HG03066 (cell line): ENCODE measurements around the gene TOR1B.
"Not testable (repeated sequence)": the region's sequence is repeated elsewhere in the genome, so short reads cannot be mapped to it uniquely, and the experiment has no call there.

Experiments used
- ATAC-seq: cut with Tn5 transposase; IDR thresholded peaks from one replicate; pipeline ENCODE4 v1.9.1; 2021; ENCODE audit warnings: low read depth; ENCODE audit not compliant: unreplicated experiment

TOR1B gene

DNA sequence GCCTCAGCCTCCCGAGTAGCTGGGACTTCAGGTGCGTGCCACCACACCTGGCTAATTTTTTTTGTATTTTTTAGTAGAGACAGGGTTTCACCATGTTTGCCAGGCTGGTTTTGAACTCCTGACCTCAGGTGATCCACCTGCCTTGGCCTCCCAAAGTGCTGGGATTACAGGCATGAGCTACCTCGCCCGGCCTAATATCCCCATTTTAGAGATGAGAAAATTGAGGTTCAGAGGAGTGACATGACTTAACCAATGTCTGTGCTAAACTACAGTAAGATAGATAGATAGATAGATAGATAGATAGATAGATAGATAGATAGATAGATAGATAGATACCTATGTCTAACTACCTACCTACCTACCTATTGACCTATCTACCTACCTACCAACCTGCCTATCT lies 26.9 kb upstream of the TOR1B start:
- not testable (repeated sequence) for ATAC-seq

DNA sequence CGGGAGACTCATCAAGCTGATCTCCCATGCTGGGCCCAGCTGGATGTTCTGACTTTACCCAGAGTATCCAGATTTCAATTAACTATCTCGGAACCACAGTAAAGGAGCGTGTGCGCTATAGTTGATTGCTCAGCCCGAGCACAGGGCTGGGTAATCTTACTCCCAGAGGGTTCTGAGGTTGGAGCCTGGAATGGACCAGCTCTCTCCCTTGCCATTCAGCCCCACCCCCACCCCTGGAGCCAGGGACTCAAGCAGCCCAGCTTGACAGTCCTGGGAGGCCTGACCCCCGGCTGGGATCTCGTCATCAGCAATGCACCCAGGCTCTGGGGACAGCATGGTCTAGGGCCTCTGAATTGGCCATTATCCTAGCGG lies 26.4 kb upstream of the TOR1B start:
- ATAC-seq, result no peak

DNA sequence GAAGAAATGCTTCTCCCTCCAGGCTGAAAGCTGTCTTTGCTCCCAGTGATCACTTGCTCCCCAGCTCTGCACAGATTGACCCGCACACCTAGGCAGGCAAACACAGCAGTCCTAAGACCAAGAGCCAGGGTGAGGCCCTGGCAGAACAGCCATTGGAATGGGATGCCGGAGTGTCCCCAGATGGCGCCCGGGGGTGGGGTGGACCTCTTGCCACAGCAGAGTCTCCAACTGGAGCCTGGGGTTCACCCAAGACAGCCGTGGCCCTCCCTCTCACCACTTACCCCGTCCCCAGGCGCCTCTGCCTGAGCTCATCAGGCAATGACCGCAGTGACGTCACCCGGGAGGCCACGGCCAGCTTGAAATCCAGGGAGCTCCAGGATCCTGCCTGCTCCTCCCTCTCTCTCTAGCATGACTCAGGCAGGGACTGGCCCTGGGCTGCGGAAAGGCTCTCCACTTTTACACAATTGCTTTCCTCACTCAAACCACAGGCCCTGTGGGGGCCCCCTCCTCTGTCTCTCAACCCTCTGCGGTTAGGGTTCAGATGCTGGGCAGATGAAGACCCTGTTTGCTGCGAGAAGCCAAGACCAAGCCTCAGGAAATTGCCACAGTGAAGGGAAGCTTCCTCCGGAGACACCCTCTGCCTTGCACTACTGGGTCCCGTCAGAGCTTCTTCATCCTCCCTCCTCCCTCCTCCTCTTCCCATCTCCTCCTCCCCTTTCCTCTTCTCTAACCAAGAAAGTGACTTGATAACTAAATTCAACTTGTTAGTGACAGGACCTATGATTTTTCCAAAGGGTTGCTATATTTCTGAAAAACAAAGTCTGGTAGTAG lies 25.8 kb upstream of the TOR1B start:
- no peak for ATAC-seq

DNA sequence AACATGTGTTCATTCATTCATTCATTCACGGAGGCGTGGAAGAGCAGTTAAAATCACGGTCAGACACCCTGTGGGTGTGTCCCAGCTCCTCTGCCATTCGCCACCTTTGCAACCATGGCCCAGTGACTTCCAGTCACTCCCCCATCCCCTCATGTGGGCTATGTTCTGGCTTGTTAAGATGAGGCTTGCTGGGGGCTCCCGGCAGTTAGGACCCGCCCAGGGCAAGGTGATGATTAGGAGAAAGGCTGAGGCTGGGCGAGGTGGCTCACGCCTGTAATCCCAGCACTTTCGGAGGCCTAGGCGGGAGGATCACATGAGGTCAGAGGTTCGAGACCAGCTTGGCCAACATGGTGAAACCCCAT lies 25.2 kb upstream of the TOR1B start:
- no peak for ATAC-seq

DNA sequence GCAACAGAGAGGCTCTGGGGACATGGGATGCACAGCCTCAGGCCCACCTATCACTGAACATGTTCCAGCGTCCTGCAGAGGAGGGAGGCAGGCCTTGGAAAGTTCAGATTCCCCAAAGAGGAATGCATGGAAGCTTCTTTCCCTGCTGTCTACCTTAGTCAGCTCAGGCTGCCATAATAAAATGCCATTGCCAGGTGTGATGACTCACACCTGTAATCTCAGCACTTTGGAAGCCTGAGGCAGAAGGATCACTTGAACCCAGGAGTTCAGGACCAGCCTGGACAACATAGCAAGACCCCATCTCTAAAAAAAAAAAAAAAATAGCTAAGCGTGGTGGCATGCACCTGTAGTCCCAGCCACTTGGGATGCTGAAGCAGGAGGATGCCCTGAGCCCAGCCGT lies 24.5 kb upstream of the TOR1B start:
- ATAC-seq, result no peak

DNA sequence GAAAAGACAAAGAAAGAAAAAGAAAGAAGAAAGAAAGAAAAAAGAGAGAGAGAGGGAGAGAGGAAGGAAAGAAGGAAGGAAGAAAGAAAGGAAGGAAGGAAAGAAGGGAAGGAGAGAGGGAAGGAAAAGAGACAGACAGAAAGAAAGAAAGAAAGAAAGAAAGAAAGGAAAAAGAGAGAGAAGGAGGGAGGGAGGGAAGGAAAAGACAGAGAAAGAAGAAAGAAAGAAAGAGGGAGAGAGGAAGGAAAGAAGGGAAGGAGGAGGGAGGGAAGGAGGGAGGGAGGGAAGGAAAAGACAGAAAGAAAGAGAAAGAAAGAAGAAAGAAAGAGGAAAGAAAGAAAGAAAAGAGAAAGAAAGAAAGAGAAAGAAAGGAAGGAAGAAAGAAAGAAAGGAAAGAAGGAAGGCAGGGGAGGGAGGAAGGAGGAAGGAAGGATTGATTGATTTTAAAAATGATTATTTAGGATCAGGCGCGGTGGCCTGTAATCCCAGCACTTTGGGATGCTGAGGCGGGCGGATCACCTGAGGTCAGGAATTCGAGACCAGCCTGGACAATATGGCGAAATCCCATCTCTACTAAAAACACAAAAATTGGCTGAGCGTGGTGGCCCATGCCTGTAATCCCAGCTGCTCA lies 23.3 kb upstream of the TOR1B start:
- no peak for ATAC-seq

DNA sequence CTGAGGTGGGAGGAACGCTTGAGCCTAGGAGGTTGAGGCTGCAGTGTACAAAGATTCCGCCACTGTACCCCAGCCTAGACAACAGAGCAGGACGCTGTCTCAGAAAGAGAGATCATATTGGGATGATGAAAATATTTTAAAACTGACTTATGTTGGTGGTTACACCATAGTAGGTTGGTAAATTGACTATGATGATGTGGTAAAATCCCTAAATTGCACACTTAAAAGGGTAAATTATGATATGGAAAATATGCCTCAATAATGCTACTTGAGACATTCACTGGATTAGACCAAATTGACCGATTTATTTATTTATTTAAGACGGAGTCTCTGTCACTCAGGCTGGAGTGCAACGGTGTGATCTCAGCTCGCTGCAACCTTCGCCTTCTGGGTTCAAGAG lies 21.9 kb upstream of the TOR1B start:
- ATAC-seq, result no peak

DNA sequence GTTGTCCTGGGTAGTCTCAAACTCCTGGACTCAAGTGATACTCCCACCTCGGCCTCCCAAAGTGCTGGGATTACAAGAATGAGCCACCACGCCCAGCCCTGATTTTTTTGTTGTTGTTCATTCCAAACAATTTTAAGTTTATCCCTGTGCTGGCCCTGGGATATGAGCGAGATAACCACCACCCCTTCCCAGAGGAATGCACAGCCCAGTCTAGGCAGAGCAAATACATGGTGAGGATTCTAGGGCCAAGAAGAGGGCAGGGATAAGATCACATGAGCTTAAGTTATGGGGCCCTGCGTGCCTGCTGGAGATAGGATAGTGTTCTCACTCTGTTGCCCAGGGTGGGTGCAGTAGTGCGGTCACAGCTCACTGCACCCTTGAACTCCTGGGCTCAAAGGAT lies 21.0 kb upstream of the TOR1B start:
- ATAC-seq, result no peak

DNA sequence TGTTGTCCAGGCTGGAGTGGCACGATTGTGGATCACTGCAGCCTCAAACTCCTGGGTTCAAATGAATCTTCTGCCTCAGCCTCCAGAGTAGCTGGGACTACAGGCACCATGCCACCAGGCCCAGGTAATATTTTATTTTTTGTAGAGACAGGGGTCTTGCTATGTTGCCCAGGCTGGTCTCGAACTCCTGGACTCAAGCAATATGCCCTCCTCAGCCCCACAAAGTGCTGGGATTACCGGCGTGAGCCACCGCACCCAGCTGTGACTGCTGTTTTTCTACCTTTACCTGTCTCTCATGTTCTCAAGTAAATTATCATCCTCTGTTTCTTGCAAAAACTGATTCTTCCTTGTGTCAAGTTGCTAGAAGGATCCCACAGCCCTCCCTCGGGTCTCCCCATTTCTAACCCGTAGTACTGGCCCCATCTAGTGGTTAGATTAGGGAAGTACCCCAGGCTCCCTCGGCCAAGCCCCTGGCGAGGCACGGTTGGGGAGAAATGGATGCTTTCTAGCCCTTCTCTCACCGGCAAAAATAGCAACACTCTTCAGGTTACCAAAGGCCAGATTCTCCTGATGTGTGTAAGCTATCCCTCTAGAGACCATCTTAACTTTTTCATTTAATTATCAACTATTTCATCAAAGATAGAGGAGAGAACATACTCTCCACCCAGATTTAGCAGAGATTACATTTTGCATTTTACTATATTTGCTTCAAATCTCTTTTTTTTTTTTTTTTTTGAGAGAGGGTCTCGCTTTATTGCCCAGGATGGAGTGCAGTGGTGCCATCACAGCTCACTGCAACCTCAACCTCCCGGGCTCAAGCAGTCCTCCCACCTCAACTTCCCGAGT lies 19.2 kb upstream of the TOR1B start:
- no peak for ATAC-seq

DNA sequence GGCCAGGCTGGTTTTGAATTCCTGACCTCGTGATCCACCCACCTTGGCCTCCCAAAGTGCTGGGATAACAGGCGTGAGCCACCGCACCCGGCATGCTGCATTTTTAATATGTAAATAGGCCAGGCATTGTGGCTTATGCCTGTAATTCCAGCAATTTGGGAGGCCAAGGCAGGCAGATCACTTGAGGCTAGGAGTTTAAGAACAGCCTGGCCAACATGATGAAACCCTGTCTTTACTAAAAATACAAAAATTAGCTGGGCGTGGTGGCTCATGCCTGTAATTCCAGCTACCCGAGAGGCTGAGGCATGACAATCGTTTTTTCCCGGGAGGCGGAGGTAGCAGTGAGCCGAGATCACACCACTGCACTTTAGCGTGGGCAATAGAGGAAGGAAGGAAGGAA lies 18.0 kb upstream of the TOR1B start:
- ATAC-seq, result not testable (repeated sequence)

DNA sequence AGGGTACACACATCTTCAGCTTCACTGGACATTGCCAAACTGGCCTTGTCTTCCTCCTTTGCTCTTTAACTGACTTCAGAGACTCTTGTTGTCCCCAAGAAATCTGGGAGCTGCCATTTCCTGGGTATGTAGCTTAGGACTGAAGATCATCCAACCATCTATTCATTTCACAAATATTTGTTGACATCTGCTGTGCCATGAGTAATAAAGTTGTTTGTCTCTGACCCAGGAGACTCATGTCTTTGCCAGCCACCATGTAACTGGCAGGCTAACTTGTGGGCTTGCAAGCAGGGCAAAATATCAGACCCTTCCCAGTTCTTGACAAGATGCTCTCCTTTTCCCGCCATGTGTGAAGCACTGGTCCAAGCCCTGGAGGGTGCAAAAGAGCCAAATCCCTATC lies 17.1 kb upstream of the TOR1B start:
- no peak for ATAC-seq

DNA sequence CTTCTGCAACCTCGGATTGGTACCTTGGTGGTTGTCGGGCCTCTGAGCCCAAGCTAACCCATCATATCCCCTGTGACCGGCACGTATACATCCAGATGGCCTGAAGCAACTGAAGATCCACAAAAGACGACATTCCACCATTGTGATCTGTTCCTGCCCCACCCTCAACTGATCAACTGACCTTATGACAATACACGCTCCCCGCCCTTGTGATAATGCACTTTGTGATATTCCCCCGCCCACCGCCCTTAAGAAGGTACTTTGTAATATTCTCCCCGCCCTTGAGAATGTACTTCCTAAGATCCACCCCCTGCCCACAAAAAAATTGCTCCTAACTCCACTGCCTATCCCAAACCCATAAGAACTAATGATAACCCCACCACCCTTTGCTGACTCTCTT lies 16.5 kb upstream of the TOR1B start:
- ATAC-seq, result no peak

DNA sequence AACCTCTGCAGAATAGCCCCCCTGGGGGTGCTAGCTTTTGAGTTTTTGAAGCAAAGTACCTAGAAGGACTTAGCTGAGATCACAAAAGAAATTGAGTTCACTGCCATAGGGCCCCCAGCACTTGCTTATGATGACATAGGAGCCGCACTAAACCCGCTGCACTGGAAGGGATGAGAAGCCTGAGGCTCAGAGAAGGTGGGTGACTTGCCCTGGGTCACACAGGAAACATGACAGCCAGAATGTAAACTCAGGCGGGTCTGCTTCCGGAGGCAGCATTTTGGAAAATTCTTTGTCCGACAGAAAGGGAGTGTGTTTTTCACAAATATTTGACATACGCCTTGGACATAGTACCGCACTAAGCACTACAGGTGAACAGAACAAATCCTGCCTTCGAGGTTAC lies 8.4 kb upstream of the TOR1B start:
- no peak for ATAC-seq

DNA sequence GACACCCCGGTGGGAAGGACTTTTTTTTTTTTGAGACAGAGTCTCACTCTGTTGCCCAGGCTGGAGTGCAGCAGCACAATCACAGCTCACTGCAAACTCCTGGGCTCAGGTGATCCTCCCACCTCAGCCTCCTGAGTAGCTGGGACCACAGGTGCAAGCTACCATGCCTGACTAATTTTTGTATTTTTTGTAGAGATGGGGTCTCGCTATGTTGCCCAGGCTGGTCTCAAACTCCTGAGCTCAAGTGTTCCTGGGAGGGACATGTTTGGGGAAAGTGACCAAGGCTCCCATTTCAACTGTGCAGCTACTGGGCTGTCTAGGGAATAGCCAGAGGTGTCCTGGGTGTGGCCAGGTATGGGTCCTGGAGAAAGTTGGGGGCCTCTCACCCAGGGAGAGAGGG lies 7.0 kb upstream of the TOR1B start:
- ATAC-seq, result not testable (repeated sequence)

DNA sequence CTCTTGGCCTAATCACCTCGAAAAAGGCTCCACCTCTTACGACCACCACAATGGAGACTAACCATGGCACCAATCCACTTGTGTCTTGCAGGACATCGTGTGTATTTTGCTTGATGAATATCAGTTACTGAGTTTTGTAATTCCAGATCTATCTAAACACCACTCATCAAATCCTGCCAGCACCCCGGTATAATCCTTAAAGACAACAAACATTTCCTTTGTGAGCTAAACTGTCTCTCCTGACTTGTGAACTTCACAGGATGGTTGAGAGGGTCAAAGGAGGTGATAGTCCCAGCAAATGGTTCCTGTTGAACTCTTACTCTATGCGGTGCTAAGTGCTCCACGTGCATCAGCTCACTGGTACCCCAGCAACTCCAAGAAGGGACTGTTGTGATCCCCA lies 4.0 kb upstream of the TOR1B start:
- ATAC-seq, result no peak

DNA sequence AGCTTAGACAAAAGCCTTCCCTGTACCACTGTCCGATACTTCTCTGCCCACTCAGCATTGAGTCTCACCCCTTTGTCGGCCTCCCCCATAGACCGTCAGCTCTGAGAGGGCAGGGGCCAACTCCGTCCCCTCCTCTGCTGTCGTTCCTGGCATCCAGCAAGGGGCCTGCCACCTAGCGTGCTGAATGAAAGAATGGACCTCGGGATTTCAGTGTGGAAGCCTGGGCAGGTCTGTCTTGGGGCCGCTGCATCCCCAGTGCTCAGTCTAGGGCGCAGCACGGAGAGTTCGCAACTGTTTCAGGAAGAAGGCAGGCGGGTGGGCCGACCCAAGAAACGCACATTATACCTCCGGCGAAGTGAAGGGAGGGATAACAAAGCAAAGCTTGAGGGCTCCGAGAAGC lies 1.5 kb upstream of the TOR1B start:
- no peak for ATAC-seq

DNA sequence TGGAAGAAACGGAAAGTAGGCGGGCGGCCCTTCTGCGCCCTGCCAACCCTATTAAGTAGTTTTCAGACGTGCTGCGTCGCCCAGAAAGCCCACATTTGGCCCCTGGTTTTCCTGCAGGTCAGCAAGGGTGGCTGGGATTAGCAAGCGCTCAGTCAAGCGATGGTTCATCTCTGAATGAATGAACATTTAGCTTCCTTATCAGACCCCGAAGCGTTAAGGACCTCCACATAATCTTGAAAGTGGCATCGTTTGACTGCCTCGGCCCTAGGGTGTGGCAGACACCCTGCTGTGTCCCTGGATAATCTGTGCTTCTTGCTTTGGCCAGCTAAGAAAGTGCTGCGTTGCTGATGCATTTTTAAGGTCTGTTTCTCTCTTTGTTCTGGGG lies 684 bp downstream of the TOR1B start:
- no peak for ATAC-seq

DNA sequence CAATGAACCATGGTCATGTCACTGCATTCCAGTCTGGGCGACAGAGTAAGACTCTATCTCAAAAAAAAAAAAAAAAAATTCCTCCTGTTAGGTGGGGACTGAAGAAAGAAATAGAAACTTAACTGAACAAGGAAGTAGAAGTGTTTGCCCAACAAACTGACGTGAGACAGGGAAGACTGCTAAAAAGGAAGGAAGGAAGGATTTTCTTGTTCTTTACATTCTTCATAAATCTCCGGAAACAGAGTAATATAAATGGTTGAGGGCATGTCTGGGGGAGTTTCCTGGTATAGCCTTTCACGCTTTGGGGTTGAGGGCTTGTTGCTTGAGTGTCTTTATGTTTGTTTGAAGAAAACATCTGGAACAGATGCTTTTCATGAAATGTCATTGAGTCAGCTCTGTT lies 3.1 kb downstream of the TOR1B start:
- ATAC-seq, result no peak

DNA sequence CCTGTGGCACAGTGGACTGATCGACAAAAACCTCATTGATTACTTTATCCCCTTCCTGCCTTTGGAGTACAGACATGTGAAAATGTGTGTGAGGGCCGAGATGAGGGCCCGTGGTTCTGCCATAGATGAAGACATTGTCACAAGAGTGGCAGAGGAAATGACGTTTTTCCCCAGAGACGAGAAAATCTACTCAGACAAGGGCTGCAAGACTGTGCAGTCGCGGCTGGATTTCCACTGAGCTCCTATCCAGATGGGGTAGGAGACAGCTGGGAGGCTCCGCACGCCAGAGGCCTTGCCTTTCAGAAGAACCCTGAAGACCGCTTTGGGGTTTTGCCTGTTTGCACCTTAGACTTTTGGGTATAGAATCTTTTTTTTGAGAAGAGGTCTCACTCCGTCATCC lies 6.4 kb downstream of the TOR1B start:
- no peak for ATAC-seq

DNA sequence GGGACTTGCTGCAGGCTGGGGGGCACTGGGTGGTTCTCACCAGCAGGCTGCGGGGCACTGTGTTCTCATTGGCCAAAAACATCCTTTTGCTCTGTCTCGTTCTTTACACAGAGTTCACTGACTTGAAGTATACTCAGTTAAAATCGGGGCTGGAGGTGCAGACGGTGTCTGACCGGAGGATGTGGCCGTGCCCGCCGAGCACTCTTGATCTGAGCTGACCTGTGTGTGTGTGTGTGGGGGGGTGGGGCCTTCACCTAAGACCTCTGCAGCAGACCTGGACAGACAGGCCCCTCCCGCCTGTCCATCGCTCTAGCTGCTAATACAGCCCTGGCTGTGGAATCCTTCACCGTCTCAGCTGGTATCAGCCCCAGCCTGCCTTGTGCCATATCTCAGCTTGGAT lies 7.1 kb downstream of the TOR1B start:
- no peak for ATAC-seq

DNA sequence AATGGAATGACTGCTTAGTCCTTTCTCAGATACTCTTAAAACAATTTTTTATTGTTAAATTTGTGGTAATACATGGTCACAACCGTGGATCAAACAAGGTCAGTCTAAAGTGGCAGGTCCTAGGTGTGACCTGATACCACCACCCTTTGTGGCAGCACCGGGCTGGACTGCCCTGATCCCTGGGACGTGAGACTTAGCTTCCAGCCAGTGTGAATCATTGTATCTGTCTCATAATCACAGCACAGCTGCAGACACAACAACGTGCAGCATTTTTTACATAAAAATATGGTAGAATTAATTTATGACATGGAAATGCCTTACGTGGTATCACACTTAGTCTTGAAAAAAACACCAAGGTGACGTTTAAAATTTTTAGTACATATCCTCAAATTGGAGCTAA lies 7.8 kb downstream of the TOR1B start:
- ATAC-seq, result no peak

DNA sequence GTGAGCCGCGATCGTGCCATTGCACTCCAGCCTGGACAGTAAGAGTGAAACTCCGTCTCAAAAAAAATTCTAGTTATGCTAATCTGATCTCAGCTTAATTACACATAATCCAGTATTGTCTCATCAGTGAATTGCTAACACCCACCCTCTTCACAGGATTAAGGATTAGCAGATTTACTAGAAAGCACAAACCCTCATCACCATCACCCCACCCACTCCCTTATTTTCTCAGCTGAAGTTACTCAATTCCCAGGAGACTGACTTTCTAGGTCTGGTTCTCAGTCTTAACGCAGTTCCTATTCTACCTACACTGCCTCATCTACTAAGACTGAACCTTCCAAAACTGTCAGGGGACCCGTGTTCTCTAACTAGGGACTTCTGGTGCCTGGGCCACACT lies 9.0 kb downstream of the TOR1B start:
- ATAC-seq, result no peak
